SU-DHL-6 (cell line): ENCODE data around the gene PIEZO1.

ENCODE experiments used
- H2AFZ ChIP-seq: fragments of 200-600 bp; sonication (generic); 2 replicates; pipeline ENCODE4 v1.6.1; 2014; ENCODE audit warnings: low read depth, mild to moderate bottlenecking, moderate library complexity, mixed read lengths, antibody characterized with exemption, low read length; ENCODE audit not compliant: severe bottlenecking
- H3F3A ChIP-seq: fragments of 200-600 bp; shearing (Covaris generic); 2 replicates; pipeline ENCODE4 v1.6.0; 2016; ENCODE audit warnings: antibody characterized with exemption, mild to moderate bottlenecking; ENCODE audit not compliant: insufficient read depth
- H3K27ac ChIP-seq: fragments of 200-600 bp; sonication (generic); 2 replicates; pipeline ENCODE4 v1.5.1; 2016; ENCODE audit warnings: low read depth, mild to moderate bottlenecking, low read length, moderate library complexity, mixed read lengths
- H3K27me3 ChIP-seq: fragments of 200-600 bp; sonication (generic), shearing (Covaris generic); 2 replicates; pipeline ENCODE4 v1.6.0; 2014; ENCODE audit warnings: mild to moderate bottlenecking, low read length
- H3K36me3 ChIP-seq: fragments of 200-600 bp; sonication (generic); 2 replicates; pipeline ENCODE4 v1.6.1; 2014; ENCODE audit warnings: mild to moderate bottlenecking, low read length, mixed read lengths
- H3K4me2 ChIP-seq: fragments of 300-600, 200-600 bp; shearing (Covaris generic), sonication (generic); 2 replicates; pipeline ENCODE4 v1.6.0; 2014; ENCODE audit warnings: low read length, low read depth, mild to moderate bottlenecking; ENCODE audit not compliant: poor library complexity, severe bottlenecking
- H3K4me3 ChIP-seq: fragments of 200-600 bp; sonication (generic); 2 replicates; pipeline ENCODE4 v1.5.1; 2014; ENCODE audit warnings: antibody characterized with exemption, low read length, mild to moderate bottlenecking, mixed read lengths; ENCODE audit not compliant: insufficient read depth, poor library complexity, severe bottlenecking
- H3K79me2 ChIP-seq: fragments of 200-600 bp; sonication (generic); 2 replicates; pipeline ENCODE4 v1.6.1; 2014; ENCODE audit warnings: mild to moderate bottlenecking, low read length, moderate library complexity; ENCODE audit not compliant: insufficient read depth
- H3K9ac ChIP-seq: fragments of 200-600 bp; sonication (generic); 2 replicates; pipeline ENCODE4 v1.7.0; 2014; ENCODE audit warnings: mild to moderate bottlenecking, low read length
- H3K9me2 ChIP-seq: fragments of 200-600 bp; sonication (generic); replicated peaks from 2 replicates; pipeline ENCODE4 v1.6.1; 2014; ENCODE audit warnings: low read length; ENCODE audit not compliant: insufficient read depth
- H3K9me3 ChIP-seq: fragments of 200-600 bp; sonication (generic); 2 replicates; pipeline ENCODE4 v1.6.1; 2014; ENCODE audit warnings: low read length, mixed read lengths; ENCODE audit not compliant: insufficient read depth
- H4K20me1 ChIP-seq: fragments of 200-600 bp; sonication (generic); 2 replicates; pipeline ENCODE4 v1.6.1; 2014; ENCODE audit warnings: low read depth, mild to moderate bottlenecking, antibody characterized with exemption, low read length, moderate library complexity, mixed read lengths
- CTCF ChIP-seq: fragments of 200-600 bp; sonication (generic); IDR thresholded peaks from one replicate; pipeline ENCODE4 v1.5.1; 2017; ENCODE audit warnings: antibody characterized with exemption, mild to moderate bottlenecking, low read length, moderate library complexity; ENCODE audit not compliant: insufficient read depth, poor library complexity, severe bottlenecking
- EZH2phosphoT487 ChIP-seq: fragments of 200-600 bp; sonication (generic), shearing (Covaris generic); conservative IDR thresholded peaks from 2 replicates; pipeline ENCODE4 v1.6.1; 2018; ENCODE audit warnings: mild to moderate bottlenecking, antibody characterized with exemption, low read length, moderate library complexity, mixed read lengths

Gene PIEZO1

GRCh38 chr16:88731699-88732098, 53.3 kb downstream of the PIEZO1 start:
- no peaks in the 10 kb centered on the region for H4K20me1 ChIP-seq
- H3K9ac ChIP-seq, result no peak overlapping the region
- no peaks in the 10 kb centered on the region for H3K36me3 ChIP-seq

GRCh38 chr16:88730632-88731607, 54.1 kb downstream of the PIEZO1 start:
- H3K27ac ChIP-seq, result no peak overlapping the region
- no peaks in the 10 kb centered on the region for H3K9me3 ChIP-seq
- no peak for TF ChIP-seq EZH2phosphoT487
- TF ChIP-seq CTCF, result no peak
- no peaks in the 10 kb centered on the region for H3F3A ChIP-seq
- H3K4me3 ChIP-seq, result no peak overlapping the region
- H3K4me2 ChIP-seq, result no peak overlapping the region
- no peaks in the 10 kb centered on the region for H3K27me3 ChIP-seq
- H3K9me2 ChIP-seq, result no peaks in the 10 kb centered on the region
- H3K79me2 ChIP-seq, result no peaks in the 10 kb centered on the region
- H2AFZ ChIP-seq, result no peak overlapping the region
- no peaks in the 10 kb centered on the region for H3K36me3 ChIP-seq
- H4K20me1 ChIP-seq, result no peaks in the 10 kb centered on the region
- no peak overlapping the region for H3K9ac ChIP-seq

More at GRCh38 chr16:88731699-88732098, 53.3 kb downstream of the PIEZO1 start:
- H3K4me2 ChIP-seq, result no peak overlapping the region
- TF ChIP-seq EZH2phosphoT487, result no peak
- TF ChIP-seq CTCF, result no peak
- H3K79me2 ChIP-seq, result no peaks in the 10 kb centered on the region
- H3F3A ChIP-seq, result no peaks in the 10 kb centered on the region
- H3K4me3 ChIP-seq, result no peak overlapping the region
- H2AFZ ChIP-seq, result no peak overlapping the region
- no peak overlapping the region for H3K27ac ChIP-seq
- H3K9me3 ChIP-seq, result no peaks in the 10 kb centered on the region
- H3K9me2 ChIP-seq, result no peaks in the 10 kb centered on the region
- no peaks in the 10 kb centered on the region for H3K27me3 ChIP-seq

- Histone ChIP-seq H3K79me2 (no peaks in the 10 kb centered on the region), H3K4me2 (no peak overlapping the region), H3K4me3 (no peak overlapping the region), H3K9me2 (no peaks in the 10 kb centered on the region), H3K36me3 (no peaks in the 10 kb centered on the region), H3F3A (no peaks in the 10 kb centered on the region), H2AFZ (no peak overlapping the region), H4K20me1 (no peaks in the 10 kb centered on the region), H3K9ac (no peak overlapping the region), H3K27ac (no peak overlapping the region), H3K27me3 (no peaks in the 10 kb centered on the region), H3K9me3 (no peaks in the 10 kb centered on the region)
- TF ChIP-seq EZH2phosphoT487 (no peak), CTCF (no peak)
These were observed 57.1 kb downstream of the PIEZO1 start for GRCh38 chr16:88727871-88728270.
